ENCODE measurements around the gene SERPINB2.

Gene SERPINB2

DNA sequence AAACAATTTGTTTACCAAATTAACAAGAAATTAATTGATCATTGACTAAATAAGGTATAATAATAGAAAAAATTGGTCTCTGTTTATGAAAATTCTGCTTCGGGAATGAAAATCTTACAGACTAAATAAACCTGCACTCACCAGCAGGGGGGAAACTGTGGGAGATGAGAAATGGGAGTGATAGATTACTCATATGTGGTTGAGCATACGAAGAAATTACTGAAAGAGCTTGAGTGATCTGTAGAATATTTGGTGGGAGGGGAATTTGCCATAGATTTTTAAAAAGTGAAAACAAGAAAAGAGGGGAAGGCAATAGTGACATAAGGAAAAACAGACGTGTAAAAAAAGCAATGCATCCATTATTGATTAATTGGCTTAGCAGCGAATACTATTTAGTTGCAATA, 63.8 kb downstream of the SERPINB2 start:
- H3K9ac ChIP-seq (ENCODE audit: insufficient read length), result peak overlapping the region; percentile 83
- no peak for DNase-seq (ENCODE audit: low read depth, low spot score)
- peak overlapping the region; percentile 94 for H3K4me3 ChIP-seq
- peaks cover 35% of the 10 kb centered on the region for H3K36me3 ChIP-seq (ENCODE audit: insufficient read depth, low read length)
- H3K27ac ChIP-seq, result peak overlapping the region; percentile 78; the same call in 1 of the 2 replicates
- H3K9me3 ChIP-seq (ENCODE audit: low read depth, low read length), result no peaks in the 10 kb centered on the region; the same call in 1 of the 2 replicates
- TF ChIP-seq FOXP2 (optimal IDR thresholded peaks at IDR 0.05; ENCODE audit: control extremely low read depth, extremely low read length, insufficient read depth) (no peak), POLR2AphosphoS5 (IDR thresholded peaks at IDR 0.05; ENCODE audit: borderline replicate concordance, low read depth, low read length) (no peak), EZH2 (IDR thresholded peaks at IDR 0.05) (no peak)

Data from SK-N-MC (cell line).